Measurements from ENCODE around the gene MISP3. TPM values are rescaled to one million over a fixed set of nuclear protein-coding genes. Genes with fewer than 3 reads are reported as not detected.

MISP3 gene
- polyA plus RNA-seq, 1 donor (not counting 4 experiments of a cell fraction or from before 2014, with no cell fraction given): 0.79 TPM

DNA sequence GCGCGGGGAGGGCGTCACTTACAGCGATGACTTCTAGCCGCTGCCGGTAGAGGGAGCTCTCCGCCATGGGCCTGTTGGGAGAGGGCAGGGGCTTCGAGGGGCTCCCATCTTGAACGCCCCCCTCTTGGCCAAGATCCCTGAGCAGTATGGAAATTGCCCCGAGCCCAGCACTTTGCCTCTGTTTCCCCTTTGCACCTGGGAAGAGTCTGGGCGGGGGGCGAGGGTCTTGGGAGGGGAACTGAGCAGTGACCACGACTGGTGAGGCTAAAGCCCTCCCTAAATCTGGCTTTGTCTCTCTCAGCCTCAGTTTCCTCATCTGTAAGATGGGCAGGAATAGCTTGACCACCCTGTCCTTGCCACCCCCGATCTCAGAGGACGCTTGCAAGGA is 13.5 kb upstream of the MISP3 start:
- Histone ChIP-seq H3K36me3 (ENCODE audit: control insufficient read depth in 2 of 2, extremely low read depth in 1 of 2, insufficient read depth in 2 of 2, low read length in 2 of 2) (no peaks in the 10 kb centered on the region), H3K4me3 (ENCODE audit: control insufficient read depth in 2 of 3, extremely low read depth in 1 of 3, insufficient read depth in 2 of 3, low read depth in 1 of 3, low read length in 3 of 3) (no peak overlapping the region), H3K79me2 (ENCODE audit: control insufficient read depth, insufficient read depth, low read length) (no peaks in the 10 kb centered on the region), H2AFZ (ENCODE audit: control insufficient read depth, low read length) (no peak overlapping the region), H3K27ac (ENCODE audit: control insufficient read depth, insufficient read depth, low read length) (no peak overlapping the region), H3K9ac (ENCODE audit: control insufficient read depth, extremely low read depth, insufficient read depth, low read length) (no peak overlapping the region), H4K20me1 (ENCODE audit: control insufficient read depth, extremely low read depth, insufficient read depth, low read length) (no peaks in the 10 kb centered on the region), H3K9me1 (ENCODE audit: control insufficient read depth, extremely low read depth, insufficient read depth, low read length) (no peaks in the 10 kb centered on the region), H3K4me2 (ENCODE audit: control insufficient read depth, extremely low read depth, insufficient read depth, low read depth, low read length) (no peak overlapping the region), H3K9me3 (ENCODE audit: control insufficient read depth, low read depth, low read length) (no peaks in the 10 kb centered on the region), H3K27me3 (ENCODE audit: control insufficient read depth, extremely low read depth, insufficient read depth, low read length) (peaks cover 43% of the 10 kb centered on the region), H3K4me1 (ENCODE audit: control insufficient read depth, extremely low read depth, insufficient read depth, low read length) (no peaks in the 10 kb centered on the region)
- DNase-seq (ENCODE audit: low read depth, low spot score) (no peak), FAIRE-seq (no peak)
- dilution Hi-C loops (cut with MboI; ENCODE audit: extremely low pct_ligation_motif_present, low sequenced_read_pairs): no loop called here
- TF ChIP-seq EZH2 (IDR thresholded peaks at IDR 0.05; ENCODE audit: low read length): no peak
- TF ChIP-seq, protein P1, sequence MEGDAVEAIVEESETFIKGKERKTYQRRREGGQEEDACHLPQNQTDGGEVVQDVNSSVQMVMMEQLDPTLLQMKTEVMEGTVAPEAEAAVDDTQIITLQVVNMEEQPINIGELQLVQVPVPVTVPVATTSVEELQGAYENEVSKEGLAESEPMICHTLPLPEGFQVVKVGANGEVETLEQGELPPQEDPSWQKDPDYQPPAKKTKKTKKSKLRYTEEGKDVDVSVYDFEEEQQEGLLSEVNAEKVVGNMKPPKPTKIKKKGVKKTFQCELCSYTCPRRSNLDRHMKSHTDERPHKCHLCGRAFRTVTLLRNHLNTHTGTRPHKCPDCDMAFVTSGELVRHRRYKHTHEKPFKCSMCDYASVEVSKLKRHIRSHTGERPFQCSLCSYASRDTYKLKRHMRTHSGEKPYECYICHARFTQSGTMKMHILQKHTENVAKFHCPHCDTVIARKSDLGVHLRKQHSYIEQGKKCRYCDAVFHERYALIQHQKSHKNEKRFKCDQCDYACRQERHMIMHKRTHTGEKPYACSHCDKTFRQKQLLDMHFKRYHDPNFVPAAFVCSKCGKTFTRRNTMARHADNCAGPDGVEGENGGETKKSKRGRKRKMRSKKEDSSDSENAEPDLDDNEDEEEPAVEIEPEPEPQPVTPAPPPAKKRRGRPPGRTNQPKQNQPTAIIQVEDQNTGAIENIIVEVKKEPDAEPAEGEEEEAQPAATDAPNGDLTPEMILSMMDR (optimal IDR thresholded peaks at IDR 0.05 in 1 of 3, IDR thresholded peaks at IDR 0.05 in 1 of 3, conservative IDR thresholded peaks at IDR 0.05 in 1 of 3; ENCODE audit: extremely low read depth in 1 of 3, insufficient read depth in 2 of 3, low read length in 3 of 3): peak; percentile 71 to 95 (median 81)

DNA sequence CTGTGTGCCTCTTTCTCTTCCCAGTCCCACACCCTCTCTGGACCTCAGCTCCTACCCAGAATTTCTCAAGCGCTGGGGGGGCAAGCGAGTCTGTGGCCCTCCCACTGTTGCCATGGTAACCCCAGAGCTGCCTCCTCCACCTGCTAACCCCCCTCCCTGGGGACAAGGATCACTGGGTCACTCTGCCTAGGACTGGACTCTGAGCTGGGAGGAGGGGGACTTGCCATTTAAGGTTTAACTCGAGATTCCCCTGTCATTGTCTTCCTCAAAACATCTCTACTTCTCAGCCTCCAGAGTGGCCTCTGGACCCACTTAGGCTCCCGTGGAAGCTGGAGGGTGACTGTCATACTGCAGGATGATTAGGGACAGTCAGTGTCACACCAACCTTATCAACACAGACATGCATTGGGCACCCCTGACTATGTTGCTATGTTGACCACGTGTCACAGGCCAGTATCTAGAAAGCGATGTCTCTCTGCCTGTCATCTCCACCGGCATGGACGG is 12.9 kb upstream of the MISP3 start:
- H3K27me3 ChIP-seq (ENCODE audit: control insufficient read depth, extremely low read depth, insufficient read depth, low read length): peaks cover 39% of the 10 kb centered on the region
- FAIRE-seq (no peak), DNase-seq (ENCODE audit: low read depth, low spot score) (no peak)
- H3K9me1 ChIP-seq (ENCODE audit: control insufficient read depth, extremely low read depth, insufficient read depth, low read length): no peaks in the 10 kb centered on the region
- no peak overlapping the region for H3K27ac ChIP-seq (ENCODE audit: control insufficient read depth, insufficient read depth, low read length)
- H3K4me1 ChIP-seq (ENCODE audit: control insufficient read depth, extremely low read depth, insufficient read depth, low read length): no peaks in the 10 kb centered on the region
- no peaks in the 10 kb centered on the region for H3K9me3 ChIP-seq (ENCODE audit: control insufficient read depth, low read depth, low read length)
- H3K9ac ChIP-seq (ENCODE audit: control insufficient read depth, extremely low read depth, insufficient read depth, low read length): no peak overlapping the region
- H3K4me2 ChIP-seq (ENCODE audit: control insufficient read depth, extremely low read depth, insufficient read depth, low read depth, low read length): no peak overlapping the region
- no peak overlapping the region for H3K4me3 ChIP-seq (ENCODE audit: control insufficient read depth in 2 of 3, extremely low read depth in 1 of 3, insufficient read depth in 2 of 3, low read depth in 1 of 3, low read length in 3 of 3)
- no peaks in the 10 kb centered on the region for H3K79me2 ChIP-seq (ENCODE audit: control insufficient read depth, insufficient read depth, low read length)
- no peak overlapping the region for H2AFZ ChIP-seq (ENCODE audit: control insufficient read depth, low read length)
- no peak for TF ChIP-seq EZH2 (IDR thresholded peaks at IDR 0.05; ENCODE audit: low read length)
- TF ChIP-seq, protein P1 (optimal IDR thresholded peaks at IDR 0.05 in 1 of 3, IDR thresholded peaks at IDR 0.05 in 1 of 3, conservative IDR thresholded peaks at IDR 0.05 in 1 of 3; ENCODE audit: extremely low read depth in 1 of 3, insufficient read depth in 2 of 3, low read length in 3 of 3): no peak
- no peaks in the 10 kb centered on the region for H4K20me1 ChIP-seq (ENCODE audit: control insufficient read depth, extremely low read depth, insufficient read depth, low read length)
- dilution Hi-C loops (cut with MboI; ENCODE audit: extremely low pct_ligation_motif_present, low sequenced_read_pairs): no loop called here
- no peaks in the 10 kb centered on the region for H3K36me3 ChIP-seq (ENCODE audit: control insufficient read depth in 2 of 2, extremely low read depth in 1 of 2, insufficient read depth in 2 of 2, low read length in 2 of 2)
